Mesendoderm (in vitro differentiated cells): ENCODE measurements around the gene RGPD5.
"Not testable (repeated sequence)": the region's sequence is repeated elsewhere in the genome, so short reads cannot be mapped to it uniquely, and the experiment has no call there.

Experiments
- DNase-seq: peaks from one replicate; pipeline ENCODE4 v3.0.0; 2013
- H2AK5ac ChIP-seq: 2 replicates; pipeline ENCODE4 v1.6.1; 2013; ENCODE audit warnings: low read length, inconsistent platforms
- H2BK120ac ChIP-seq: 2 replicates; pipeline ENCODE4 v1.6.1; 2013; ENCODE audit warnings: low read depth, mild to moderate bottlenecking, low read length, moderate library complexity, mixed read lengths
- H2BK15ac ChIP-seq: replicated peaks from 2 replicates; pipeline ENCODE4 v1.6.1; 2013; ENCODE audit warnings: low read depth, mild to moderate bottlenecking, moderate library complexity
- H2BK5ac ChIP-seq: 2 replicates; pipeline ENCODE4 v1.6.1; 2013; ENCODE audit warnings: low read length, inconsistent platforms
- H3K18ac ChIP-seq: 2 replicates; pipeline ENCODE4 v1.6.1; 2013; ENCODE audit warnings: mild to moderate bottlenecking, low read length, mixed read lengths
- H3K23ac ChIP-seq: one replicate; pipeline ENCODE4 v1.6.1; 2013; ENCODE audit warnings: low read length
- H3K27ac ChIP-seq: 2 replicates; pipeline ENCODE4 v1.5.1; 2013; ENCODE audit warnings: low read depth, mild to moderate bottlenecking, inconsistent platforms, low read length, moderate library complexity
- H3K27me3 ChIP-seq: 2 replicates; pipeline ENCODE4 v1.6.1; 2013; ENCODE audit warnings: low read length, control low read depth, mild to moderate bottlenecking, inconsistent platforms; ENCODE audit not compliant: insufficient read depth, poor library complexity
- H3K36me3 ChIP-seq: 2 replicates; pipeline ENCODE4 v1.6.1; 2013; ENCODE audit warnings: low read length, inconsistent platforms; ENCODE audit not compliant: control insufficient read depth, insufficient read depth
- H3K4ac ChIP-seq: one replicate; pipeline ENCODE4 v1.6.1; 2013; ENCODE audit warnings: low read depth, mild to moderate bottlenecking, low read length, moderate library complexity
- H3K4me1 ChIP-seq: 2 replicates; pipeline ENCODE4 v1.6.1; 2013; ENCODE audit warnings: low read depth, low read length, inconsistent platforms; ENCODE audit not compliant: control insufficient read depth
- H3K4me2 ChIP-seq: 2 replicates; pipeline ENCODE4 v1.6.1; 2013; ENCODE audit warnings: low read length
- H3K4me3 ChIP-seq: 2 replicates; pipeline ENCODE4 v1.5.1; 2013; ENCODE audit warnings: mild to moderate bottlenecking, low read length
- H3K56ac ChIP-seq: one replicate; pipeline ENCODE4 v1.6.1; 2013; ENCODE audit warnings: low read length
- H3K79me1 ChIP-seq: 2 replicates; pipeline ENCODE4 v1.6.1; 2013; ENCODE audit warnings: low read length, inconsistent platforms
- H3K79me2 ChIP-seq: 2 replicates; pipeline ENCODE4 v1.6.1; 2013; ENCODE audit warnings: mild to moderate bottlenecking, low read length; ENCODE audit not compliant: control insufficient read depth, insufficient read depth
- H3K9ac ChIP-seq: 2 replicates; pipeline ENCODE4 v1.6.1; 2013; ENCODE audit warnings: low read length, inconsistent platforms
- H4K5ac ChIP-seq: one replicate; pipeline ENCODE4 v1.6.1; 2013; ENCODE audit warnings: low read length
- H4K8ac ChIP-seq: one replicate; pipeline ENCODE4 v1.6.1; 2013; ENCODE audit warnings: low read depth, mild to moderate bottlenecking, control low read depth, low read length, moderate library complexity
- WGBS: extraction: QIAGEN DNeasy Blood & Tissue Kit; methylation state at CpG from one replicate; pipeline ENCODE4 v1.1.7; 2013; ENCODE audit warnings: low lambda C conversion rate, missing lambda C conversion rate; ENCODE audit not compliant: insufficient coverage; ENCODE audit errors: extremely low coverage; 5-methylcytosine and 5-hydroxymethylcytosine counted together

RGPD5 gene

DNA sequence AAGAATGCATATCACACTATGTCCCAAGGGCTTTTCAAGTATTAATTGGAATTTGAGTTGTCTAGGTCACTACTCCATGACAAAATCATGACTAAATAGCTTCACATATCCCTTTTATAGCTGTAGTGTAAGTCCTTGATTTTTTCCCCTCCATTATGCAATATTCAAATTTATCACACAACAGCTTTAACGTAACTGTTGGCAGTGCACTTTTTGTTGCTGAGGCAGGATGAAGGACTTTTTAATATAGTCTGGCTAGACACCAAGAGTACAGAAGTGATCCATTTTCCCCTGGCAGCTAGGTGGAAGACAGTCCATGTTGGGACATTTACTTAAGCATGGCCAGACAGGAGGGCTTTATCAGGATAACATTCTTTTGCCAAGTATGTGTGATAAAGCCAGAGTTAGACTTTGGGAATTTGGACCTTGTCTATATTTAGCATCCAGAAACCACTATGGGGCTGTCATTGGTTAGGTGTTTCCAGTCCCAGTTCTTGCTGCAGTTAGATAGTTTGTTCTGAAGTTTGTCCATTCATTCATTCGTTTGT is 11.6 kb upstream of the RGPD5 start:
- not testable (repeated sequence) for H3K9ac ChIP-seq, H3K79me1 ChIP-seq, H3K56ac ChIP-seq, H3K4ac ChIP-seq, H3K4me2 ChIP-seq, H4K8ac ChIP-seq, H3K4me3 ChIP-seq, H3K27me3 ChIP-seq, H3K4me1 ChIP-seq, H2BK5ac ChIP-seq, DNase-seq, H2BK120ac ChIP-seq, H3K36me3 ChIP-seq, H3K79me2 ChIP-seq, H3K27ac ChIP-seq, H3K18ac ChIP-seq, H4K5ac ChIP-seq, H2BK15ac ChIP-seq, H2AK5ac ChIP-seq, H3K23ac ChIP-seq
- no CpG with 5 or more reads among the region's 2 CpGs for WGBS

DNA sequence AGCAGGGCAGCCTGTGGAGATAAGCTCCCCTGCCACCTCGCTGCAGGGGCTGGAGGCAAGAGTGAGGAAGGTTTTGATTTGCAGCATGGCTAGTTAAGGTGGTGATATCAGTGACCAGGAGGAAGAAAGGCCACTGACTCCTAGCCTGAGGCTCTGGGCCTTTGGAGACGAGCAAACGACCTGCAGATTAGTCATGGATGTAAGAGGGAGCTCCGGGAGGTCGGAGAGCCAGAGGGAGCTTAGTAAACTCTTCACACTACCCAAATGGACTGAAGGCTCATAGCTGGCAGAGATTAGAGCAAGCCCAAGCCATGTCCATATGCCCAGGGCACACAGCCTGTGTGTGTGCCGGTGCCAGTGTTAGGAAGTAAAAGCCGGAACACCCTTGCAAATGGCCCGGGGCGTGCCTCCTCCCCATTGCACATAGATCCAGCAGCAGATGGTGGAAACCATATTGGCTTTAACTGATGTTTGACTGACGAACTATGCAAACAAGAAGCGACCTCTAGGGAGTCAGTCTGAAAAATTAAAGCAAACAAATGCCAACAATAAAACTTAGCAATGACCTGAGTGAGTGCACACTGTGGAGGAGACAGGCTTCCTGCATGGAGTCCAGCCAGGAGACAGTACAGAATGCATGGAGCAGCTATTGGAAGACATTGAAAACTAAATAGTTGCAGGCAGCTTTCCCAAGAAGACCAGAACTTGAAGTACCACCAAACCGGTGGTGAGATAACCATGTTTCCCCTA is 2.4 kb upstream of the RGPD5 start:
- not testable (repeated sequence) for H2BK15ac ChIP-seq, H3K4me3 ChIP-seq

DNA sequence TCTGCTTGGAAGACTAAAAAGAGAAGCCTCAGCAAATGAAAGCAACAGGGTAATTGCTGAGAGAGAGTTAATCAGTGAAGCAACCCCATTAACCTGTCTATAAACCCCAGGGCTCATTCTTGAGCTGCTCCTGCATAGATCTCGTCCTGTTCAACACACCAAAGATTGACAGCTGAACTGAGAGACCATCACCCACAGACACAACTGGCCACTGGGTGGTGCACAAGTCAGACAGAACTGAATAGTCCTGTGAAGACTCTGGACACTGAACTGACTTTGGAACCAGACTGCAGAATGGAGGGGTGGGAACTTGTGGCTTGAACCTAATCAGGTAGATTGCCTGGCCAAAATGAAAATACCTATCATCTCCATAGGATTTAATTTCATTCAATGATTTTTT is 1.4 kb upstream of the RGPD5 start:
- H4K5ac ChIP-seq, H3K4me2 ChIP-seq, H3K79me2 ChIP-seq, H3K4me1 ChIP-seq, H2BK120ac ChIP-seq, H2BK5ac ChIP-seq, H2BK15ac ChIP-seq, H3K18ac ChIP-seq, H3K36me3 ChIP-seq, H4K8ac ChIP-seq, H3K23ac ChIP-seq, H3K56ac ChIP-seq, H3K9ac ChIP-seq, DNase-seq, H3K79me1 ChIP-seq, H2AK5ac ChIP-seq, H3K4me3 ChIP-seq, H3K27ac ChIP-seq, H3K4ac ChIP-seq, H3K27me3 ChIP-seq: not testable (repeated sequence)
- no CpG with 5 or more reads among the region's 1 CpG for WGBS

More for the DNA sequence above, 2.4 kb upstream of the RGPD5 start:
- not testable (repeated sequence) for H3K56ac ChIP-seq, H3K4ac ChIP-seq, H3K4me2 ChIP-seq, H3K18ac ChIP-seq, H3K79me1 ChIP-seq, H2BK120ac ChIP-seq, H3K27me3 ChIP-seq, H3K23ac ChIP-seq, H3K4me1 ChIP-seq, H4K8ac ChIP-seq, H3K9ac ChIP-seq, H2AK5ac ChIP-seq, H3K27ac ChIP-seq, H4K5ac ChIP-seq, DNase-seq, H2BK5ac ChIP-seq, H3K79me2 ChIP-seq, H3K36me3 ChIP-seq
- no CpG with 5 or more reads among the region's 12 CpGs for WGBS

DNA sequence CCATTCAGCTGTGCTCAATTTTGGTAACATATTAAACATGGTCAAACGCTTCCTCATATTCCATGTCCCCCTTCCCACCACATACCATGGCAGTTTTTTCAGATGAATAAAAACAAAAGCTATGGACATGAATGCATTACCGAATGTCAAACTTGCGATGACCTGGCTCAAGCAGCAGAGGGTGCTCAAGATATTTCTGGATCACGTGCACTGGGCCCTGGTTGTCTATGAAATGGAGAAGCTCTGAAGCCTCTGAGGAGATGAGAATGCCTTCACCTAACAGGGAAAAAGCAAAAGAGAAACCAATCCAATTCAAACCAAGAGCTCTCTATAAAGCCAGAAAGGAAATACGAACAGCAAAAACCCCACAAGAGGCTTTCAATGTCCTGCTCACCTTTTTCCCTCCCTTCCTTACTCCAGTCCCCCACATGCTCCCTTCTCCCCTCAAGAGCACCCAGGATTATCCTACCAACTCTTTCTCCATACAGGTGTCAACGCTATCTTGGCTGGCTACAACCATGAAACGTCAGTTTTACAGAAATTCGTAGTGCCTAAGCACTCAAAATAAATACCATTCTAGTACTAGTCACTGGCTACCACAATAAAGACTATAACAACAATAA is 77.1 kb downstream of the RGPD5 start:
- not testable (repeated sequence) for H3K79me2 ChIP-seq, H2AK5ac ChIP-seq, H3K4me1 ChIP-seq, H2BK15ac ChIP-seq, H3K18ac ChIP-seq, H3K56ac ChIP-seq, H3K4ac ChIP-seq, H3K36me3 ChIP-seq, H3K23ac ChIP-seq, H3K79me1 ChIP-seq, H3K9ac ChIP-seq, DNase-seq, H4K8ac ChIP-seq, H3K4me3 ChIP-seq, H3K27me3 ChIP-seq, H2BK5ac ChIP-seq, H3K27ac ChIP-seq, H4K5ac ChIP-seq, H2BK120ac ChIP-seq, H3K4me2 ChIP-seq
- WGBS, result no CpG with 5 or more reads among the region's 8 CpGs

DNA sequence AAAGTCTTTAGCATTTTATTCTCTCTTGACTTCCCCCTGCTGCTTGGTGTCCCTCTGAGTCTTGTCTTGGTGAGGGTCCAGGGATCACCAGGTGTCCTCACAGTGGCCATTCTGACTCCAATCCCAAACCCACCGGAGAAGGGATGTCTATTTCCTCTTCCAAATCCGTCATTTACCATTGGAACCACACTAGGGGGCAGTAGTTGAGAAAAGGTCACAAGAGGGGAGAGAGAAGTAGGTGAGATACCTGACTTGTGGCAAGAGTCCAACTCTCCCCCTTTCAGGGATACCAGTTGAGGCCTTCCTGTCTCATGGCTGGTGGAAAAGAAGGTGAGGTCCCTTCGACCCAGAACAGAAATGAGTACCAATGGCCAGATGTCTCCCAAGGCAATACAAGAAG is 82.5 kb downstream of the RGPD5 start:
- H2BK5ac ChIP-seq, H3K36me3 ChIP-seq, H3K18ac ChIP-seq, H3K9ac ChIP-seq, H3K79me1 ChIP-seq, H3K4me1 ChIP-seq, H3K23ac ChIP-seq, H3K4ac ChIP-seq, H3K4me2 ChIP-seq, H3K56ac ChIP-seq, H2AK5ac ChIP-seq, H4K8ac ChIP-seq, DNase-seq, H3K79me2 ChIP-seq, H2BK15ac ChIP-seq, H2BK120ac ChIP-seq, H3K27me3 ChIP-seq, H3K27ac ChIP-seq, H4K5ac ChIP-seq, H3K4me3 ChIP-seq: not testable (repeated sequence)
- no CpG with 5 or more reads among the region's 3 CpGs for WGBS
